Right atrium auricular region (tissue), 2 donors: Measurements from ENCODE around the gene EEF1AKMT2. TPM values are rescaled to one million over a fixed set of nuclear protein-coding genes. Genes with fewer than 3 reads are reported as not detected.

ENCODE experiments used
- DNase-seq: peaks from one replicate; pipeline ENCODE4 v3.0.0-alpha.2; 2019; ENCODE audit warnings: low spot score
- H3K27ac ChIP-seq, 2 donors: fragments of 200-600 bp; sonication (generic); 1 replicate in 1 of 2; 2 replicates in 1 of 2; pipeline ENCODE4 v1.5.1; 2016 to 2019
- H3K27me3 ChIP-seq, 2 donors: fragments of 200-600 bp; sonication (generic); one replicate each; pipeline versions ENCODE4 v1.5.1 to v1.6.0; 2017 to 2019
- H3K36me3 ChIP-seq: fragments of 200-600 bp; sonication (generic); one replicate; pipeline ENCODE4 v1.5.1; 2016
- H3K4me1 ChIP-seq, 2 donors: fragments of 200-600 bp; sonication (generic); one replicate each; pipeline versions ENCODE4 v1.5.1 to v1.6.0; 2017 to 2019
- H3K4me3 ChIP-seq, 2 donors: fragments of 200-600 bp; sonication (generic); 1 replicate in 1 of 2; 2 replicates in 1 of 2; pipeline ENCODE4 v1.5.1; 2017 to 2019; ENCODE audit warnings: mild to moderate bottlenecking in 1 of 2, moderate library complexity in 1 of 2
- H3K9me3 ChIP-seq, 2 donors: fragments of 200-600 bp; sonication (generic); one replicate each; pipeline ENCODE4 v1.5.1; 2019
- total RNA-seq, 2 donors: library from RNA; depleted of rRNA; stranded (reverse); fragments of >200 nt; gene quantifications; one replicate each; pipeline ENCODE4 v1.1.0, GENCODE V29; 2016
- TF ChIP-seq, protein P1 (sequence below), 2 donors: fragments of 200-600 bp; sonication (generic); IDR thresholded peaks; one replicate each; pipeline ENCODE4 v1.5.1; 2019; ENCODE audit warnings: antibody characterized with exemption in 2 of 2

EEF1AKMT2 gene
- total RNA-seq, 2 donors from 2014 or later: 9.6 to 10.2 TPM

DNA sequence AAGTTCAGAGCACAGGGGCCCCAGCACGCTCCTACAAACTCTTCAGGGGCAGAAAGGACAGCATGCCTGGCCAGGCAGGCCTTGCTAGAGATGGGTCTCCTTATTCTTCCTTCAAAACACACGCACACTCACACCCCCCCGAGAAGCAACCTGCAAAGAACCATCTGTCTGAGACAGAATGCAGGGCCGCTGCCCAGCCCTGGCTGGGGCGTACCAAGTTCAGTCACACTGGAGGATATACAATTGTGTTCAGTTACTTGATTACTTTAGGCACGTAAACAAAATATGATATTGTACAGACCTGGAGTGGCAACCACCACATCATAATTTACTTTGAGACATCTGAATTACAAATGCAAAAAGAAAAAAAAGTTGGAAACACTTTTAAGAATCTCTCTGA lies 53.2 kb downstream of the EEF1AKMT2 start:
- TF ChIP-seq, protein P1, sequence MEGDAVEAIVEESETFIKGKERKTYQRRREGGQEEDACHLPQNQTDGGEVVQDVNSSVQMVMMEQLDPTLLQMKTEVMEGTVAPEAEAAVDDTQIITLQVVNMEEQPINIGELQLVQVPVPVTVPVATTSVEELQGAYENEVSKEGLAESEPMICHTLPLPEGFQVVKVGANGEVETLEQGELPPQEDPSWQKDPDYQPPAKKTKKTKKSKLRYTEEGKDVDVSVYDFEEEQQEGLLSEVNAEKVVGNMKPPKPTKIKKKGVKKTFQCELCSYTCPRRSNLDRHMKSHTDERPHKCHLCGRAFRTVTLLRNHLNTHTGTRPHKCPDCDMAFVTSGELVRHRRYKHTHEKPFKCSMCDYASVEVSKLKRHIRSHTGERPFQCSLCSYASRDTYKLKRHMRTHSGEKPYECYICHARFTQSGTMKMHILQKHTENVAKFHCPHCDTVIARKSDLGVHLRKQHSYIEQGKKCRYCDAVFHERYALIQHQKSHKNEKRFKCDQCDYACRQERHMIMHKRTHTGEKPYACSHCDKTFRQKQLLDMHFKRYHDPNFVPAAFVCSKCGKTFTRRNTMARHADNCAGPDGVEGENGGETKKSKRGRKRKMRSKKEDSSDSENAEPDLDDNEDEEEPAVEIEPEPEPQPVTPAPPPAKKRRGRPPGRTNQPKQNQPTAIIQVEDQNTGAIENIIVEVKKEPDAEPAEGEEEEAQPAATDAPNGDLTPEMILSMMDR (IDR thresholded peaks at IDR 0.05): no peak
- Histone ChIP-seq H3K27me3 (no peaks in the 10 kb centered on the region), H3K9me3 (no peaks in the 10 kb centered on the region), H3K4me1 (peaks cover 0 to 96% of the 10 kb centered on the region in 2 donors), H3K4me3 (no peak overlapping the region), H3K36me3 (no peaks in the 10 kb centered on the region), H3K27ac (peak overlapping the region in 1 of 2 donors; percentile 41)
- DNase-seq: peak; percentile 47

DNA sequence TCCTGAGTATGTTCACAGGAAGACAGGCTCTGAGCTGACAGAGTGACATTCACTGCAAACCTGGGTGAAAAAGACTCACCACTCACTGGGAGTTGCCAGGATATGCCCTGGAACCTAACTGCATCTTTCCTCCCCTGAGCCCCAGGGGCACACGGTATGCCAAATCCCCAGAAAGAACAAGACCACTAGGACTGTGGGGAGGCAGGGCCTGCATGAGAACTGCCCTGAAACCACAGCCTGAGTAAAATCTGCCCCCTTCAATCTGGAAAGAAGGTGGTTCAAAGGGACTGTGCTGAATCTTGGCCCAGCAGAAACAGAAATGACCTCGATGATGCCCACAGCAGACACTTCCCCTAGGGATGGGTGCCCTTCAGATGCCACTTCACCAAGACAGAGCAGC lies 54.0 kb downstream of the EEF1AKMT2 start:
- peak; percentile 53 for DNase-seq
- peaks cover 0 to 100% of the 10 kb centered on the region in 2 donors for H3K4me1 ChIP-seq

GRCh38 chr10:124737221-124737620 lies 54.5 kb downstream of the EEF1AKMT2 start:
- peak overlapping the region; percentile 78 to 79 for H3K27ac ChIP-seq
- H3K4me1 ChIP-seq: peaks cover 0 to 100% of the 10 kb centered on the region in 2 donors
- H3K9me3 ChIP-seq: no peaks in the 10 kb centered on the region
- H3K36me3 ChIP-seq: no peaks in the 10 kb centered on the region
- DNase-seq: peak; percentile 53
- no peak overlapping the region for H3K4me3 ChIP-seq
- no peaks in the 10 kb centered on the region for H3K27me3 ChIP-seq
- TF ChIP-seq, protein P1 (IDR thresholded peaks at IDR 0.05): no peak

More for the DNA sequence above, 54.0 kb downstream of the EEF1AKMT2 start:
- no peak overlapping the region for H3K4me3 ChIP-seq
- H3K27me3 ChIP-seq: no peaks in the 10 kb centered on the region
- TF ChIP-seq, protein P1 (IDR thresholded peaks at IDR 0.05): no peak
- H3K27ac ChIP-seq: peak overlapping the region; percentile 78 to 79
- H3K36me3 ChIP-seq: no peaks in the 10 kb centered on the region
- no peaks in the 10 kb centered on the region for H3K9me3 ChIP-seq

DNA sequence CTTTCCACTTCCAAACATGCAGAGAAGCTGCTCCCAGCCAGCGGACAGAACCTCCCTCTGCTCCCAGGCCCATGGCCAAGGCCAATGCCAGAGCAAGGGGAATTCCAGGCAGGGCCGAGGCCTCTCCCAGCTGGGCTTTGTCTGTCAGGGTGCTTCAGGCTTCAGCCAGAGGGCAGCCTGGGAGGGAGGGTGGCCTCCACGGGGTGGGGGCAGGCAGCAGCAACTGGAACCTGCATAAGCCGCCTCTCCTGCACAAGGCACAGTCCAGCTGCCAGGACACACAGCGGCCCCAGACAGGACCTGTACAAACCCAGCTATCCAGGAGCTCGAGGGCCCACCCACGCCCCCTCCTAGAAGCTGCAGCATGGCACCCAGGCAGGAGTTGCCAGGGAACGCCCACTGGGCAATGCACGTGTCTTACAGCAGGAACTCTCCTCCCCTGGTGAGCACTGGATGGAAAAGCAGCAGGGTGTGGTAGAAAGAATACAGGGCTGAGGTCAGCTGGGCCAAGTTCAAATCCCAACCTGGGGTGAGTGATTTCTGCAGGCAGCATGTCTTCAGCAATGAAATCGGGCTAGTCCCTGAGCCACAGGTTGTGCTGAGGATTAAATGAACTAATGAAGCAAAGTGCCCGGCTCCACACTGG lies 55.1 kb downstream of the EEF1AKMT2 start:
- Histone ChIP-seq H3K9me3 (no peaks in the 10 kb centered on the region), H3K4me1 (peaks cover 0 to 100% of the 10 kb centered on the region in 2 donors), H3K4me3 (peak overlapping the region in 1 of 2 donors; percentile 6), H3K27ac (peak overlapping the region; percentile 78 to 79), H3K27me3 (no peaks in the 10 kb centered on the region), H3K36me3 (no peaks in the 10 kb centered on the region)
- TF ChIP-seq, protein P1 (IDR thresholded peaks at IDR 0.05): peak in 1 of 2 donors; percentile 41
- peak; percentile 83 for DNase-seq

DNA sequence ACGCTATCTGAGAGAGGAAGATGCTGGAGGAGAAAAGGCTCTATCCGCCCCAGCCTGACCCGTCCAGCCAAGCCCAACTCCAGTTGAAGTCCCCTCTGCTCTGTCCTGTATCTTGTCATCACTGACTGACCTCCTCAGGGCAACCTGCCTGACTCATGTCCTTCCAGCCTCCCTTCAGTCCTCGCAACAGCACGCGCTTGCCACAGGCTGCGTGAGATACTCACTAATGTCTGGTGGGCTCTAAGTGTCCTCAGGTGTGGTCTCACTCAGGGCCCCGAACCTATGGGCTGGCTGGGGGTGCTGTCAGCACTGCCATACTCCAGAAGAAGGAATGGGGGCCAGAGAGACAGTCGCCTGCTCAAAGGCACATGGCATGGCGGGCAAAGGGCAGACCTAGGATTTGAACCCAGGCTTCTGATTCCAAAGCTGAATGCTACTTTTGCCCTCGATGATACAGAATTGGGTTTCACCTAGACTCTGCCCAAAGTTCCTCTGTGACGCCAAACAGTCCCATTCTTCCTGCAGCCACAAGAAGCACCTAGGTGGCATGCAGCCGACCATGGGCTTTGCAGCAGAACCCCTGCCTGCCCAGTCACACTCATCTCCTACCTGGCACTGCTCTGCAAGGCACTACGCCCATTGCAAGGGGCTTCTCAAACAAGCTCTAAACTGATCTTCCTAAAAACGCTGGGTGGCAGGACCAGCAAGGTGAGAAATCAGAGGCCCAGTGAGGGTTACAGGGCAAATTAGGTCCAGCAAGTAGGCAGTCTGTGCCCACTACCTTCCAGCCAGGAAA lies 56.0 kb downstream of the EEF1AKMT2 start:
- Histone ChIP-seq H3K36me3 (no peaks in the 10 kb centered on the region), H3K27ac (peak overlapping the region; percentile 78 to 79), H3K27me3 (no peaks in the 10 kb centered on the region), H3K9me3 (no peaks in the 10 kb centered on the region), H3K4me1 (peaks cover 0 to 100% of the 10 kb centered on the region in 2 donors), H3K4me3 (peak overlapping the region in 1 of 2 donors; percentile 6)
- TF ChIP-seq, protein P1 (IDR thresholded peaks at IDR 0.05): no peak
- DNase-seq: peak; percentile 52
